Measurements from ENCODE around the gene SERPINF2. TPM values are rescaled to one million over a fixed set of nuclear protein-coding genes. Genes with fewer than 3 reads are reported as not detected.

The SERPINF2 gene
- total RNA-seq, 1 donor from 2014 or later: 0.33 TPM

GRCh38 chr17:1714427-1714979 lies 28.2 kb upstream of the SERPINF2 start:
- H3K27me3 ChIP-seq (ENCODE audit: low read depth): no peaks in the 10 kb centered on the region
- peak overlapping the region; percentile 95 for H3K4me3 ChIP-seq
- peak overlapping the region; percentile 100 for H3K27ac ChIP-seq (replicated peaks)
- H3K9me3 ChIP-seq (replicated peaks): no peaks in the 10 kb centered on the region
- peaks cover 81% of the 10 kb centered on the region for H3K4me1 ChIP-seq
- peak; percentile 99 for DNase-seq
- H3K36me3 ChIP-seq: peaks cover 35% of the 10 kb centered on the region
- TF ChIP-seq CTCF (IDR thresholded peaks at IDR 0.05; ENCODE audit: borderline replicate concordance): no peak
- intact Hi-C loops (cut with micrococcal nuclease): no loop called here

- Histone ChIP-seq H3K4me1 (peaks cover 74% of the 10 kb centered on the region), H3K27me3 (ENCODE audit: low read depth) (no peaks in the 10 kb centered on the region), H3K36me3 (peaks cover 35% of the 10 kb centered on the region), H3K27ac (replicated peaks) (peak overlapping the region; percentile 100), H3K4me3 (peak overlapping the region; percentile 95), H3K9me3 (replicated peaks) (no peaks in the 10 kb centered on the region)
- TF ChIP-seq CTCF (IDR thresholded peaks at IDR 0.05; ENCODE audit: borderline replicate concordance): no peak
- intact Hi-C loops (cut with micrococcal nuclease): no loop called here
- peak; percentile 94 for DNase-seq
Measured at GRCh38 chr17:1714980-1715802, 27.5 kb upstream of the SERPINF2 start.

GRCh38 chr17:1715803-1716075 lies 26.9 kb upstream of the SERPINF2 start:
- peaks cover 35% of the 10 kb centered on the region for H3K36me3 ChIP-seq
- TF ChIP-seq CTCF (IDR thresholded peaks at IDR 0.05; ENCODE audit: borderline replicate concordance): no peak
- peaks cover 74% of the 10 kb centered on the region for H3K4me1 ChIP-seq
- peak overlapping the region; percentile 100 for H3K27ac ChIP-seq (replicated peaks)
- H3K27me3 ChIP-seq (ENCODE audit: low read depth): no peaks in the 10 kb centered on the region
- no peak for DNase-seq
- H3K4me3 ChIP-seq: peak overlapping the region; percentile 95
- H3K9me3 ChIP-seq (replicated peaks): no peaks in the 10 kb centered on the region
- intact Hi-C loops (cut with micrococcal nuclease): no loop called here

GRCh38 chr17:1716076-1716911 lies 26.4 kb upstream of the SERPINF2 start:
- no peaks in the 10 kb centered on the region for H3K27me3 ChIP-seq (ENCODE audit: low read depth)

More at GRCh38 chr17:1716076-1716911, 26.4 kb upstream of the SERPINF2 start:
- H3K9me3 ChIP-seq (replicated peaks): no peaks in the 10 kb centered on the region
- peaks cover 74% of the 10 kb centered on the region for H3K4me1 ChIP-seq
- peak overlapping the region; percentile 100 for H3K27ac ChIP-seq (replicated peaks)
- no peak for TF ChIP-seq CTCF (IDR thresholded peaks at IDR 0.05; ENCODE audit: borderline replicate concordance)
- peaks cover 30% of the 10 kb centered on the region for H3K36me3 ChIP-seq
- H3K4me3 ChIP-seq: peak overlapping the region; percentile 95
- intact Hi-C loops (cut with micrococcal nuclease): no loop called here
- DNase-seq: peak; percentile 100
